ENCODE measurements around the gene CUL7.
"Not testable (repeated sequence)": the region's sequence is repeated elsewhere in the genome, so short reads cannot be mapped to it uniquely, and the experiment has no call there.

CUL7 gene

GRCh38 chr6:43045371-43045930 lies 8.2 kb downstream of the CUL7 start:
- DNase-seq (ENCODE audit: low read depth) = no peak

DNA sequence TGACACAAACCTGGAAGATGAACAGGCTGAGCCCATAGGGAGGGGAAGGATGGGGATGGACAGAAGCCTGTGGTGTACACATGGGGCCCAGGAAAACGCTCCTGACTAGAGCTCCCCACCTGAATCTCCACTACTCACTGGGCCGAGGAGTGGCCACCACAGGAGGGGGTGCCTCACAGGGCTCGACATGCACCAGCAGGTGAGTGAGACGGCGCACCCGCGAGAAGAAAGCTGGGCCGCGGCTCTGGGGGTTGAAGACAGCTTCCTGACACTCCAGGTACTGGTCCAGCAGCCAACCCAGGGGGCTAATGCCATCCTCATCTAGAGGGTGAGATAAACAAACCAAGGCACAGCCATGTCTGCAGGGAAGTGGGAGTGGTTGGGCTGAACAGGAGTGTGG lies 10.3 kb downstream of the CUL7 start:
- DNase-seq (ENCODE audit: low read depth) = no peak

DNA sequence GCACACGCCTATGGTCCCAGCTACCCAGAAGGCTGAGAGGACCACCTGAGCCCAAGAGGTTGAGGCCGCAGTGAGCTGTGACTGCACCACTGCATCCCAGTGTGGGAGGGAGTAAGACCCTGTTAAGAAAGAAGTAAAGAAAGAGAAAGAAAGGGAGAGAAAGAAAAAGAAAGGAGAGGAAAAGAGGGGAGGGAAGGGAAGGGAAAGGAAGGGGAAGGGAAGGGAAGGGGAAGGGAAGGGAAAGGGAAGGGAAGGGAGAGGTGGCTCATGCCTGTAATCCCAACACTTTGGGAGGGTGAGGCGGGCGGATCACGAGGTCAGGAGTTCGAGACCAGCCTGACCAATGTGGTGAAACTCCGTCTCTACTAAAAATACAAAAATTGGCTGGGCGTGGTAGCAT lies 12.2 kb downstream of the CUL7 start:
- not testable (repeated sequence) for DNase-seq (ENCODE audit: low read depth)

DNA sequence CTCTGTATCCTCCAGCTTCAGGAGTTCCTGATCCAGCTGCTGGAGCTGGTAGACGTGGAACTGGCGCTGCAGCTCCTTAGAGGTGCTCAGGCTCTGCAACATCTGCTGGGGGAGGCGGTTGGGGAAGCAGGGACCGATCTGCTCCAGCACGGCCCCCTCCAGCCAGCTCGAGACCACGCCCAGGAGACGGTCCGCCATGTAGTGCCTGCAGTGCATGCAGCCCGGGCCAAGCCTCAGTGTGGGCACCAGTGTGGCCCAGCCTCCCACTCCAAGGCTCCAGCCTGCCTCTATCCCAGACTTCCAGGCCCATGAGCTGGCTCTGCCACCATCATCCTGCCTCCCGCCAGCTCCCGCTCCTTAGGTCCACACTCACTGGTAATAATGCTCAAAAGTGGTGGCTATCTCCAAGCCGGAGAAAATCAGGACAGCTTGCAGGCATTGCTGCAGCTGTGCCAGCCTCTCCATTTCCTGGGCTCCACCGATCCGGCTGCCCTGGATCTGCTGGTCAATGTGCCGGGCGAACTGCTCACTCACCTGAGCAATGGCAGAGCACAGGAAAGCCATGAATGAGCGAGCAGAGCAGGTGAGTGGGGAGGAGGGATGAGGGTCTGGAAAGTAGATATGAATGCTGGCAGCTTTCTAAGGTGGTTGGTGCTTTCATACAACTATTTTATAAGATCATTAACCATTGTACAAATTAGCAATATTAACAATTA lies 13.0 kb downstream of the CUL7 start:
- DNase-seq (ENCODE audit: low read depth) = no peak

DNA sequence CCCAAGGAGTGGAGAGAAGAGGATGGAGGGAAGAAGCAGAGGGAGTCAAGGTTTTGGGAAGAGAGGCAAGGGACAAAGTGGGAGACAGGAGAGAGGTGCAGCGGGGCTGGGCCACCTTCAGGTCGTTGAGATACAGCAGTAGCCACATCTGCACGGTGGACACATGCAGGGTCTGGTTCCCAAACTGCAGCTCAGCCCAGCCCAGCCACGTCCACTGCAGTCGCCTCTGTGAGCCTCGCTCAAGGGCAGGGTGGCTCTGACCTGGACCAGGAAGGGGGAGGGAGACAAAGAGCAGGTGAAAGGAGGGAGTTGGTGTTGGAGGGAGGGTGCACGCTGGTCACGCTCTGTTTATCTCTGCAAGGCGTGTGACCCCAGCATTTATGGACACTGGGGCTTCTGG lies 14.9 kb downstream of the CUL7 start:
- DNase-seq (ENCODE audit: low read depth) = no peak

DNA sequence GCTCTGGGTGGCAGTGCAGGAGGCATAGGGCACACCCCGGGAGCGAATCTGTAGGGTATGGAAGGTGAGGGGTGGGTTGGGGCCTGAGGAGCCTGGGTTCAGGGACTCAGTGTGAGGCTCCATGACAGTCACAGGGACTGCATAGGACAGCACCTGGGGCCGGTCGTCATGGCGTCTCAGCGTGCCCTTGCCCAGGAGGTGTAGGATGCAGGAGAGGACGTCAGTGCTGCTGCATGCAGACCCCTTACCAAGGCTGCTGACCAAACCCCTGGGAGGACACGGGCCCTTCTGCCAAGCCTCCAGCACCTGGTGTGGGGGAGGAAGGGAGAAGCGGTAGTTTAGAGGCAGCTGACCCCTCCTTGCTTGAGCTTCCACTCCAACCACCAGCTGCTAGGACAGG lies 15.9 kb downstream of the CUL7 start:
- DNase-seq (ENCODE audit: low read depth) = no peak

DNA sequence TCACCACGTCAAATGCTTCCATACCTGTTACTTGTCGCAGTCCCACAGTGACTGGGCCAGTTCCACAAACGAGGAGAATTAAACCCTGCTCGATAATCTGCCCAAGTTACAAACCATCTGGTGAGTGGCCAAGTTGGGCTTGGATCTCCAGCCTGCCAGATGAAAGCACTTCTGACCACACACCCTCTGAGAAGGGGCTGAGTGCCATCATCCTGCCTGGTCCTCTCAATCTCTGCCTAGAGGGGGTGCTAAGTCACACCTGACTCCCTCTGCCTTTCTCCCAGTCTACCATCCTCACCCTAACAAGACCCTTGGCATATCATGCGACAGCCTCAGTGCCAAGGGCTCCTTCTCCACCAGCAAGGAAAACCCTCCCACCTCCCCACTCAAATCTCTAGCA lies 16.5 kb downstream of the CUL7 start:
- DNase-seq (ENCODE audit: low read depth) = no peak

DNA sequence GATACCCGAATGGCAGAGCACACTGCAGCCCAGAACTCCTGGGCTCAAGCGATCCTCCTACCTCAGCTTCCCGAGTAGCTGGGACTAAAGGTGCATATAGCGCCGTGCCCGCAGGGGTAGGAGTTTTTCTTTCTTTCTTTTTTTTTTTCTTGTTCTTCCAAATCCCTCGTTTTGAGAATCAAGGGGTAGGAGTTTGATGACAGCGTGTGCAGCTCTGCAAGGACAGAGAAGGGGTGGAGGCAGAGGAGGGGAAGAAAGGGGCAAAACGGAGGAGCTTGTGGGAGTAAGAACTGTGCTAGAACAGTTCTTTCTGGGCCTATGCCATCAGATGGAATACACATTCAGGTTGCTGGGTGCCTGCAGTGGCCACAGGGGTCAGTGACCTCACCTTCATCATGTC lies 16.9 kb downstream of the CUL7 start:
- DNase-seq (ENCODE audit: low read depth) = no peak

- no peak for DNase-seq (ENCODE audit: low read depth)
Observed at GRCh38 chr6:43035495-43036194, 18.0 kb downstream of the CUL7 start.

- DNase-seq (ENCODE audit: low read depth) = no peak
Observed at GRCh38 chr6:43034190-43034525, 19.5 kb downstream of the CUL7 start.

GRCh38 chr6:43033496-43034189 lies 20.0 kb downstream of the CUL7 start:
- no peak for DNase-seq (ENCODE audit: low read depth)

DNA sequence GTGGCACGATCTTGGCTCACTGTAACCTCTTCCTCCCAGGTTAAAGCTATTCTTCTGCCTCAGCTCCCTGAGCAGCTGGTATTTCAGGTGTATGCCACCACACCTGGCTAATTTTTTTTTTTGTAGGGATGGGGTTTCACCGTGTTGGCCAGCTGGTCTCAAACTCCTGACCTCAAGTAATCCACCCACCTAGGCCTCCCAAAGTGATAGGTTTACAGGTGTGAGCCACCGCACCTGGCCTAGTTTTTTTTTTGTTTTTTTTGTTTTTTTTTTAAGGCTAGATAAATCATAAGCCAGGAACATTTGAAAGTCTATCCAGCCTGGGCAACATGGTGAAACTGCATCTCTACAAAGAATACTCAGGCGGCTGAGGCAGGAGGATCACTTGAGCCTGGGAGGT lies 21.3 kb downstream of the CUL7 start:
- no peak for DNase-seq (ENCODE audit: low read depth)

- no peak for DNase-seq (ENCODE audit: low read depth)
Observed at GRCh38 chr6:43029120-43029519, 24.5 kb downstream of the CUL7 start.

DNA sequence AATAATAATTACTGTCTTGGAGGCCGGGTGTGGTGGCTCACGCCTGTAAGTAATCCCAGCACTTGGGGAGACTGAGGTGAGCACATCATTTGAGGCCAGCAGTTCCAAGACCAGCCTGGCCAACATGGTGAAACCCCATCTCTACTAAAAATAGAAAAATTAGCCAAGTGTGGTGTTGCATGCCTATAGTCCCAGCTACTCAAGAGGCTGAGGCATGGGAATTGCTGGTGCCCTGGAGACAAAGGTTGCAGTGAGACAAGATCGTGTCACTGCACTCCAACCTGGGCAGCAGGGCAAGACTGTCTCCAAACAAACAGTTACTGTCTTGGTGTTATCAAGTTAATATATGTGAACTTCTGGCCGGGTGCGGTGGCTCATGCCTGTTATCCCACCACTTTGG lies 27.3 kb downstream of the CUL7 start:
- DNase-seq (ENCODE audit: low read depth) = no peak

GRCh38 chr6:43024436-43024835 lies 29.2 kb downstream of the CUL7 start:
- DNase-seq (ENCODE audit: low read depth) = no peak

DNA sequence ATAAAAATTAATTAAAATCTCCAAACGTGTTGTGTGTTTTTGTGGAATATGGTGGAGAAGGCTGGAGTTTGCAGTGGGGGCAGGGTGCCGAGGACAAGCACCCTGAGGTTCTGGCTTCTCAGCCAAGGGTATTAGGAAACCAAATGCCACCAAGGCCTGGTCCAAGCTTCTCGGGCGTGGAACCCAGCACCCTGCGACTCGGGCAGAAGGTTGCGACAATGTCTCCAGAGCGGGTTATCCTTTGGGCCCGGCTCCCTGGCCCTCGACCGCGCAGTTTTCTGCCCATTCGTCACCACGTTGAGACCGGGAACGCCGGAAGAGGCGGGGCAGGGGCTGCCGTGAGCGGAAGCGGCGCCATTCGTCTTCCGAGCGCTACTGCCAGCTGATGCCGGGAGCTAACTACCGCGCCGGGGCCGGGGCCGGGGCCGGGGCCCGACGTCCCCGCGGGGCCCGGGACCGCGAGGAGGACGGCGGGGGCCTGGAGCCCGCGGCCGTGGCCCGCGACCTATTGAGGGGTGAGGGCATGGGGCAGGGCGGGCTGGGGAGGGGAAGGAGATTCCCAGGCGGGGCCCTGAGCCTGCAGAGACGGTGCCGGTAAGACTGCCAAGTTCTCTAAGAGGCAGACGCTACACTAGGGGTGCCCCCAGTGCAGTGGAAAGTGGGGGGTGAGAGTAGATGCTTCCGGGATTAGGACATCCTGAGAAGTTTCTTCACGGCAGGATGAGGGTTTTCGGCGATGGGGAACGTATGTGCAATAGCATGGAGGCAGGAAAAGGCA lies 32.2 kb downstream of the CUL7 start, which contains the start of gene RRP36:
Gene RRP36 (plus strand): TSS at position 354 of the 778 bp plus-strand sequence. CDS start 32 bp downstream, at position 386.
- DNase-seq (ENCODE audit: low read depth) = peak; percentile 48

DNA sequence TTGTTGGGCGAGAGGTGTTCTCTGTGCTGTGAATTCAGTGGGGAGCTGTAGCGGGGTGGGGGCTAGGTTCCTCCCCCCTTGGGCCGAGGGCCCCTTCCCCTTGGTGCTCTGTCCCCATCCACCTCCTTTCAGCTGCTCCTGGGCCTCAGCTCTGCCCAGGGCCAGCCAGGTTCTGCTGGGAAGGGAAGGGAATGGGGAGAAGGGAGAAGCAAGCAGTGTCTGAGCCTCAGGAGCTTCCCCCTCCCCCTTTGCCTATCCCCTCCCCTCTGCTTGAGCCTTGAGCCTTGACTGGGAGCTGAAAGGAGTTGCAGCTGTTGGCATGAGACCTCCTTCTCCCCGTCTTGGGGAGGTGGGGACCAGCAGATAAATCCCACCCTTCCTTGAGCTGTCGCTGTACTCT lies 32.8 kb downstream of the CUL7 start:
- DNase-seq (ENCODE audit: low read depth) = no peak

GRCh38 chr6:43020052-43020705 lies 33.5 kb downstream of the CUL7 start:
- DNase-seq (ENCODE audit: low read depth) = no peak

- no peak for DNase-seq (ENCODE audit: low read depth)
Observed at GRCh38 chr6:43019152-43019551, 34.5 kb downstream of the CUL7 start.

DNA sequence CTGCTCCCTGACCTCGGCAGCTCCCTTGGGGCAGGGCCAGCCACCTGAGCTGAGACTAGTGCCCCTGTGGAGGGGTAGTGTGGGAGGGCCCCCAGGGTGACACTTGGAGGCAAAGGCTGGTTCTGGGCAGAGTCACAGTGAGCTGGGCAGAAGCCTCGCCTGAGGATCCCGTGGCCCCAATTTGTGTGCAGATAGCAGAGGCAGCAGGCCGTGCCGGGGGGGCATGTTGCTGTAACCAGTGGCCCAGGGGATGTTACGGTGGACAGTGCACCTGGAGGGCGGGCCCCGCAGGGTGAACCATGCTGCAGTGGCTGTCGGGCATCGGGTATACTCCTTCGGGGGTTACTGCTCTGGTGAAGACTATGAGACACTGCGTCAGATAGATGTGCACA lies 36.7 kb downstream of the CUL7 start:
- DNase-seq (ENCODE audit: low read depth) = no peak

DNA sequence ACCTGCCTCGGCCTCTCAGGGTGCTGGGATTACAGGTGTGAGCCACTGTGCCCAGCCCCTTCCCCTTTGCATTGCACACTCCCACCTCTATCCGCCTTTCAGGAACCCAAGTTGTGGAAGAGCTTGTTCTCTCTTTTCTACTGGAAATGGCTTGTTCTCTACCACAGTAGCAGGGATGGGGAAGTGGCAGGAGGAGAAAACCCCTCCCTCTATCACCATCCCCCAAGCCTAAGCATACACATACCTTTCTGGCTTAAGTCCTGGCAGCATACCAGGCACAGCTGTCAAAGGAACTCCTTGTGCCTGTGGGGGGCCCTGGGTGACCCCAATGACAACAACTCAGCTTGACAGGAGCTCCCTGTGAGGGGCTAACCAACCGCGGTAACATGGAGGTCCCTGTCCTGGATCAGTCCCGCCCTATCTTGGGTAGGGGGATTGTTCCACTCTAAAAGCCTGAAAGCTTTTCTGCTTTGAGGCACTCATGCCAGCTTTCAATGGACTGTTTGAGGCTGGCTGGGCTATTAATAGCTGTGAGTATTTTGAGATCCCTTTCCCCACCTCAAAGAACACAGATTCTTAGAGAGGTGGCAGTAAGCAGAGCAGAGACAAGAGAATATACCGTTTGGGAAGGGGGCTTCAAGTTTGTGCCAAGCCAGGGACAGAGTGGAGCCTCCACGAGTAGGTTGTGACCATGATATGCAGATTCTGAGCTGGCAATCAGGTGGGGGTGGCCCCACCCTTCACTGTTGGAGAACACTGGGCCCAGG lies 37.3 kb downstream of the CUL7 start:
- DNase-seq (ENCODE audit: low read depth) = no peak
